WI38 (cell line): Measurements from ENCODE around the gene HOXA2.

ENCODE experiments used
- H3K4me3 ChIP-seq: 2 replicates; pipeline ENCODE4 v1.5.1; 2011; ENCODE audit warnings: low read depth, mild to moderate bottlenecking, control low read depth, low read length
- CTCF ChIP-seq: IDR thresholded peaks from 2 replicates; pipeline ENCODE4 v1.5.1; 2012; ENCODE audit warnings: low read depth, mild to moderate bottlenecking, control low read depth, low read length

The HOXA2 gene

GRCh38 chr7:27064661-27065060, 37.8 kb downstream of the HOXA2 start:
- no peak for TF ChIP-seq CTCF
- H3K4me3 ChIP-seq: no peak overlapping the region

GRCh38 chr7:27064159-27064558, 38.3 kb downstream of the HOXA2 start:
- H3K4me3 ChIP-seq: no peak overlapping the region
- no peak for TF ChIP-seq CTCF

- TF ChIP-seq CTCF: no peak
- no peak overlapping the region for H3K4me3 ChIP-seq
Observed at GRCh38 chr7:27062946-27063345, 39.5 kb downstream of the HOXA2 start.

- H3K4me3 ChIP-seq: no peak overlapping the region
- no peak for TF ChIP-seq CTCF
Observed at GRCh38 chr7:27053153-27053552, 49.3 kb downstream of the HOXA2 start.

GRCh38 chr7:27051451-27051850, 51.0 kb downstream of the HOXA2 start:
- no peak for TF ChIP-seq CTCF
- H3K4me3 ChIP-seq: no peak overlapping the region
